ENCODE data around the gene SLC22A23.

SLC22A23 gene

DNA sequence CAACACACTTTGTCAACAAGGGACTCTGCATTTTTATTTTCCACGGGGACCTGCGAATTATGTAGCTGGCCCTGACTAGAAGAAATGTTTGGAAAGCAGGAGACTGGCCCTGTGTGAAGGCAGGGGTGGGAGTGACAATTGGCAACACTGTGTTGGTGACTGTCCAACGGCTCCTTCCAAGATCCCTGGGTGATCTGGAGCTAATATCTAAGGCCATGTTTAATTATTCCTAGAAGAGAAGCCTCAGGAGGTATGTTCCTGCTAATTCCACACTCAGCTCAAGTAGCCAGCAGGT is 13.7 kb downstream of the SLC22A23 start:
- DNase-seq: no peak

DNA sequence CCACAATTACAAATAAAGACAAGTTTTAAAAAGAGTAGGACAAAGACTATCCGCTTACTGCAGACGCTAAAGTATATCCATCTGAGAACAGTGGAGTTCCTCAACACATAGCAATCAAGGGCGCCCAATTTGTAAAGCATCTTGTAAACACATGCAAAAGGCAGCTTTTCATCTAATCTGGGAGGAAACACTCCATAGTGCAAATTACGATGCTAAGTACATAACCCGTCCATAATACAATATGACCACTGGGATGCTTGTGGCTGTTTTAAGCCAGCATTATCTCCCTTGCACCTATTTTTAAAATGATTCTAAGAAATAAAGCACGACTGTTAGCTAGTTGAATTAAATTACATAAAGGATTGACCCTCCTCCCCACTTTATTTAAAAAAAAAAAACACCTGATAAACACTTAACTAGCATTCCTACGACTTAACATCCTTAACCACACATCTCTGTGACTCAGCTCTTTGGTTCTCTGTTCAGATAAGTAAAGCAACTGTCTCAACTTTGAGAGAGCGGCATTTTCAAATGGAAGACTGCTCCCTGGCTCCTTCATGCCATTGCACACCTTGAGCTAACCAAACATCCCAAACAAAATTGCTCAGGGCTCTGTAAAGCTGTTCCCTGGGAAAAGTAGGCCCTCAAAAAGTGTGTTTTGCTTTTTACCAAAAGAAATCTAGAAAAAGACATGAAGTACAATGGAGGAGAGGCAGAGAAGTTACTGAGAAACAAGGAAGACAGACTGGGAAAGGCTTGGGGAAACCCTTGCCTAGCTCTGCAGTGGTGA is 14.2 kb downstream of the SLC22A23 start:
- no peak for DNase-seq

DNA sequence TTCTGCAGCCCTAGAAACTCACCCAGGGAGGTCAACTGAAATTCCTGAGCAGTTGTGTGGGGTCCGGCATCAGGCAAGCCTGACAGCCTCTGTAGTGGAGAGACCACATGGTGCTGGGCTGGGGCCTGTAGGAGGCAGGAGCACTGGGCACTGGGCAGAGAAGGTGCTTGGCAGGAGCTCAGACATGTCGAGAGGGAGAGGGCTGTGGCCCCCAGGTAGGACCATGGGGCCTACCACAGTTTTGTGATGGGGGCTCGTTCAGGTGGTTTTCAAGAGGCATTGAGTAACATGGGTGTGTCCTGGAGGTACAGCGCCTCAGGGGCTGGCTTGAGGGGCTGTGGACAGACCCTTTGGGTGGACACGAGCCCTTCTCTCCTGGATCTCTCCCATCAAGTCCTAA is 15.9 kb downstream of the SLC22A23 start:
- no peak for DNase-seq

DNA sequence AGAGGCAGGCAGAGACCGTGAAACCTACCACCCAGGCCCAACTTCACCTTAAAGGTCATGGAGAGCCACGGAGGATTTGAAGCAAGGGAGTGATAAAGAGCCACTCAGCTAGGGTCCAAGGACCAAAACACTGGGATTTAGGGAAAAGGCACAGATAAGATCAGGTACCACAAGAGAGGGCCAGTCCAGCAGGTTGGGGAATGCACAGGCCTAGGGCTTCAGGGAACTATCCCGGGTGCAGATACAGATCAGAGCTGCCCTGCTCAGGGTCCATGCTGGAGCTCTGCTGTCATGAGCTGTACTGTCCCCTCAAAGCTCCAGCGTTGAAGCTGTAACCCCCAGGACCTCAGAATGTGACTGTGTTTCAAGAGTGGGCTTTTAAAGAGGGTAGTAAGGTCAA is 16.9 kb downstream of the SLC22A23 start:
- no peak for DNase-seq

DNA sequence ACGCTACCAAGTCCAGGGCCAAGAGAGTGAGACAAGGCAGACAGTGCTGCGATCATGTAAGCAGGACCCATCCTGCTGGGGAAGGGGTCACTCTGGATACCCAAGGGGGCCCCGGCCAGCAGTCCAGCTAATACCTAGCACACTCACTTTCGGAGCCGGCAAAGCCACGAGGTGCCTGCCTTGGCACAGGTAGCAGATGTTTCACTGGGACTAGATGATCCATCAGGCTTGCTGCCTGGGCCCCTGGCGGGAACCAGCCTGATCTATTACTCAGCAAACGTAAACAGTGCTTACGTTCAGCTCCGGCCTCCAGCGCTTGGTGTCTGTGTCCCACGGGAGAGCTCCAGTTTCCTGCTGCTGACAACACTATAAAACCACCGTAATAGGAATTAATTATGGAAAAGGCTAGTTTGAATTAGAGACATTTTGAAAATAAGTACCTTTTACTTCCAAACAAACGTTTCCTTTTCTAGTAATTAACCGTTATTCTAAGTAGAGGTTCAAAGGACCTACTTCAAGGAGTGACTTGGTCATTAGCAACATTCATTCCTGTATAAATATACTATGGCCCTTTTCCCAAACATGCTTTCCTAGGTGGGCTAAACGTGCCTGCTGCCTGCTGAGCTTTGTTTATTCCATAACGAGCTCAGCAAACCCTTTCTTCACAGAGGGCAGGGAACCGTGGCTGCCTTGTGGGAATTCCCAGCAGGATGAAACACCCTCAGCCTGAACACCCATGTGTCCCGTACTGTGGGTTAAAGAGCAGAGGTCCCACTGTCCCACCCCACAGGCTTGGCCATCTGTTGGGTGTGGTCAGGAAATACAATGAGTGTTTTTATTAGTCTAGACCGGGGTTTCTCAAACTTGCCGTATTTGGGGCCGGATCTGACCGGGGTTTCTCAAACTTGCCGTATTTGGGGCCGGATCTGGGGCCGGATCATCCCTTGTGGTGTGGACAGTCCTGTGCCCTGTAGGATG is 18.4 kb downstream of the SLC22A23 start:
- DNase-seq: no peak

DNA sequence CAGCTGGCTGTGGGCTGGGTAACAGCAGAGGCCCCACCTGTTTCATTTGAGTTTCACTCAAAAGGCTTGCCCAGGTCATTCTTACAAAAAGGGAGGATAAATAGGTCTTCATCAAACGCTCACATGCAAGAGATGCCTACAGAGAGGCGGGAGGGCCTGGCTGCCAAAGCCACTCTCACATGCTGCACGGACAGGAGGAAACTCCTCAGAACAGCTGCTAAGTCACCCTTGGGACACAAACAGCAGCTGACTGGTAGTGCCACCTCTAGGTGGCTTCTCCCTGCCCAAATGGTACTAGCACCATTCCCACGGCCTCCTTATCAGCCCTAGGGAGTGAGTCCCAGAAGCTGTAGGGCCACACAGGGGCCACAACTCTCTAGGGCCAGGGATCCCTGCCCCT is 23.8 kb downstream of the SLC22A23 start:
- DNase-seq: no peak

DNA sequence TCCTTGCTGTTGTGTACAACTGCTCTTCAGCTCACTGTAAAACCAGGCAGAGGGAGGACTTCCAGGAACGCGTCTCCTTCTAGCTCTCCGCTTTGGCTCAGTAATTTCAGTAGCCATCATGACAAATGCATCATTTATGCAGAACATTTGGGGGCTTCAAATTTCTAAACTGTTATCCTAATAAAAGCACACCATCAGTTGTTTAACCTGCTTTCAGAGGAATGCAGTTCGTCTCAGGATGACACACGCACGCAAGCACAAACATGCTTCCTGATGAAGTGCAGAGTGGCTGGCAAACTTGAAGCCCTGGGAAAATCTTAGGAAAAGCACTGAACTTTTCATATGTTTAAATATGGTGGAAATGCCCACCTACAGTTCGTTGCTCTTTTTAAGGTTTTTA is 24.4 kb downstream of the SLC22A23 start:
- DNase-seq: no peak

DNA sequence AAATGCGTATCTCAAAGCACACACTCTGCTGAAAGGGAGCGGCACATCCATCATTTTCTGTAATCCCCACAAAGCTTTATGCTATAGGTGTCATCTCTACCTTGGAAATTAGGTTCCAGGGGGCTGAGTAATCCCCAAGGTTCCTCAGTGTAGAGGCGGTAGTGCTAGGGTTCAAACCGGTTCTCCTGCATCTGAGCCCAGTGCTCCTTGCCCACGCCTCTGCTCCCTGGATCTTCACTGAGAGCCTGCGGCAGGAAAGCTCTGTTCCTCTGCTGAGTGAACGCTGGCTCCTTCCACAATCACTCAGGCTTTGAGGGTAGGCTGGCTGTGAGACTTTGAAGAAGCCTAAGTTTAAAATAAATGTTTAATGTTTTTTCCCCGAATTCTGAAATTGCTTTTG is 24.9 kb downstream of the SLC22A23 start:
- DNase-seq: no peak

DNA sequence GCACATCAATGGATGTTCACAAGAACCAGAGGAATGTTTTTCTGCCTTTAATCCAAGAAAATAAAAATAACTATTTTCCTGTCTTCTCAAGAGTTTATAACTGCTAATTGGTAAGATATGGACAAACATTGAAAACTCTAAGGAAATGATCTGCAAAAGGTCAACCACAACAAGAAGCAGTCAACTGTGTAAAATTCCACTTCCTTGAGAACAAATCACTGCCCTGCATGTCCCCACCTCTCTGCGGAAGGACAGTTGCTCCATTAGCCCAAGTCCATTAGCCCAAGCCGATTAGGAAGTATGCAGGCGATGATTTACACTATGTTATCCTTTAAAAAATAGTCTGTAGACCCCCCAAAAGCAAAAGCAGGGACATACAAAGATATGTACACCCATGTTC is 27.6 kb downstream of the SLC22A23 start:
- no peak for DNase-seq

DNA sequence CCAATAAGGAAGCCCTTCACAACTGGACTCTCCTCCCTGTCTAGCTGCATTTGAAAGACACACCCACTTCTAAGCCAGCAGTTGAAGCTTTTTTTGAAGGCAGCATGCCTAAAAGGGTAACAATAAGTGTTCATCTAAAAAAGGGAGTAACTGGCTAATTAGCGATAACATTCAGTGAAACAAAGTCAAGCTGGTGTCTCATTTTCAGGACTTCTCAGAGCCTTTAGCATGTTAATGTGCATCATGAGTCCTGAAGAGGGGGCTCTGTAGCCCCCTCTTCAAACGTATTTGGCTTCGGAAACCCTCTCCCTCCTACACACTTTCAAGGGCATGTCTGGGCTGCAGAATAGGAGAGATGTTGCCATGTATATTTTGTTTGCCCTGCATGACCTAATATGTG is 28.1 kb downstream of the SLC22A23 start:
- DNase-seq: no peak

DNA sequence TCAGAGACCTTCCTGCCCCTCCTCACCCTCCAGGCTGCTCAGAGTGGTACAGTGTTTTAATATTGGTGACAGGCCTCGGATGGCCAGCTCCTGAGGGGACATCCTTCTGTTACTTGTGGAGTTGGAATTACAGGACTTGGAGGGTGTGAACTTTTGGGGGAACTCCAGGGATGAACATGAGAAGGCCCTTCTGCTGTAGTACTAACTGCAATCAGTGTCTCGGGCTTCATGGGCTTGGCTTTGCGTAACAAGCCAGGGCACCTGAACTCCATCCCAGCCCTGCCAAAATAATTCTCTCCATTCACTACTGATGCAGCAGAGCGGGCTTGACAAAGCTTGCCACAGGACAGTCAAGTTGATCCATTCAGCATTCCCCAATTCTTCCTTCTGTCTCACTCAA is 28.6 kb downstream of the SLC22A23 start:
- no peak for DNase-seq

DNA sequence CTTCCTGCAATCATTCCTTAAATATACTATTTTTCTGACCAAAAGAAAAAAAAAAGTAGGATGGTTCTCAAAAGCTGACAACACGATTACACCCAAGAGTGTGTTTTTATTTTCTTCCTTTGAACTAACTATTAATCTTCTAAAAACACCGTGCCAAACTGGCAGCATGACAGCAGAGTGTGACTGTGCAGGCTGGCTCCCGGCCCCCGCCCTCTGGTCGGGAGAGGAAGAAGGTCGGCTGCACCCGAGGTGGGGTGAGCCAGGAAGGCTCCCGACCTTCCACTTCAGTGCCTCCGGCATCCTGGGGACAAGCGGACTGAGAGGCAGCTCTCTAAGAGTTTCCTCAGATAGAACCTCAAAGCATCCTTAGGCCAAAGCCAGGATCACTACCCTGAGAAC is 29.2 kb downstream of the SLC22A23 start:
- DNase-seq: no peak

DNA sequence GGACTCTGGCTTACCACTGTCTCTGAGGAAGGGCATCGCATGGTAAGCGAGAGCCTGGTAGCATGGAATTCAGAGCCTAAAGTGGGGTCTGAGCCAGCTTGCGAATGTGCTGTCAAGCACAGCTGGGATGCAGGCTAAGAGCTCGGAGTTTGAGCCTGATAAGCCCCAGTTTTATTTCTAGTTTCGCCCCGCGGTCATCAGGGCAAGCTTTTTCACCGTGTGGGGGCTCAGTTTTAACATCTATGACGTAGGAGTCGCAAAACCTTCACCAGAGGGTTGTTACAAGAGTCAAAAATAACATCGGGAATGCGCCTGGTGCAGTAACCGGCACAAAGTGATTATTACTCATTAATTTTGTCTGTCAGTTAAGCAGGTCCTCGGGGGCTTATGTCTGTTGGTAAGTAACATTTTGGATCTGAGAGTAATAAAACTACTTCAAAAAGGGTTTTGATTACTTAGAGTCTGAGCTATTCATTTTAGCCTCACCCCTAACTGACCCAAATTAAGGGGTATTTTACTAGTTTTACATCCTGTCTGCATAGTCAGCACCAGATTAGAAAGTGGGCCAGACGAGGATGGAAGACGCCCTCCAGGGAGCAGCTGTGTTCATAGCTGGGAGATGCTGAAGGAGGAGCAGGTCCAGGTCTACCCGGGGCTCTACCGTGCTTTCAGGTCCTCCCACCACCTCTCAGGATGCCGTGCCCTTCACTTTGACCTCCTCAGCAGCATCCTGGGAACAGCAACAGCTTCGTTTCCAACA is 29.7 kb downstream of the SLC22A23 start:
- no peak for DNase-seq

DNA sequence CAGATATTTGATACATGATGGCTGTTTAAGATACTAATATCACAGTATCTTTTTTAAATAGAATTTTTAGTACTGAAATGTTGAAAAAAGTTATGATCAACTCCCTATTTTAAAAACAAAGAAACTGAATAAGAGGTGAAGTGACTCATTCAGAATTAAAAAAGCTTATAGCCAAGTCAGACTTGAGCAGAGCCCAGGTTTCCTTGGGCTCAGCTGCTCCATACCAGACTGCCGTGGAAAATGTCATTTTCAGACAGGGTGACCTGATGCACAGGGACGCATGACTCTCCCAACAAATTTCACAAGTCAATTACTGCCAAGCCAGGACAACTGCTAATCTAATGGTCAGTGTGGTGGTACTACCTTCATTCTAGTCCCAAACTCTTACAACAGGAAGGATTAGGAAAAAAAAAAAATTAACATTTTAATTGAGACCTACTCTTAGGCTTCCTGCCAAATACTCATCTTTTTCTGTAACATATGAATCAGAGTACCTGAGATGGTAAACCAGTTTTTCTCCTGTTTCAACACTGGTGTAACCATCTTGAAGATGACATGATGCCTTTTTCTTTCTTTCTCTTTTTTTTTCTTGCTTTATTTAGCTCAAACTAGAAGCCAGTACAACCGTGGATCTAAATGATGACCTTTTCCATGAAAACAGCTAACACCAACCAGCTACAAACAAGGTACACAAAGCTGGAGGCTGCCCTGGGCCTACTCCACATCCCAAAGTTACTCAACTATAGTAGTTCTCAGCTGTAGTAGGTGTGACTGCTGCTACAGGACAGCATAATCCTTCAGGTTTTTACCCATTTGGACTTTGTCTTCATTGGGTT is 30.5 kb downstream of the SLC22A23 start:
- DNase-seq: no peak

DNA sequence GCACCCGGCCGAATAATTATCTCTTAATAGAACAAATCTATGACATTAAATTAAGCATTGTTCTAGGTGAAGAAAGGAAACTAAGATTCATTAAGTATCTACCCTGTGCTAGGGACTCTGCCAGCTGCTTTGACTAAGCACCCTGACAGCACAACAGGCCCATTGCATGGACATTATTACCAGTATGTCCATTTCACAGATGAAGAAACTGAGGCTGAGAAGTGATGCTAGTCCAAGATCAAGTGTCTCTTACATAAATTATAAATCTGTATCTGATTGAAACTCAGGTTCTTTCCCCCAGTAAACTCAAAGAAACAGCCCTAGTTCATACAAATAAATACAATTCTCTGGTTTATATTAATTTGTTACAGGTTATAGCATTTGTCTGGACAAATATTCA is 31.3 kb downstream of the SLC22A23 start:
- DNase-seq: no peak

DNA sequence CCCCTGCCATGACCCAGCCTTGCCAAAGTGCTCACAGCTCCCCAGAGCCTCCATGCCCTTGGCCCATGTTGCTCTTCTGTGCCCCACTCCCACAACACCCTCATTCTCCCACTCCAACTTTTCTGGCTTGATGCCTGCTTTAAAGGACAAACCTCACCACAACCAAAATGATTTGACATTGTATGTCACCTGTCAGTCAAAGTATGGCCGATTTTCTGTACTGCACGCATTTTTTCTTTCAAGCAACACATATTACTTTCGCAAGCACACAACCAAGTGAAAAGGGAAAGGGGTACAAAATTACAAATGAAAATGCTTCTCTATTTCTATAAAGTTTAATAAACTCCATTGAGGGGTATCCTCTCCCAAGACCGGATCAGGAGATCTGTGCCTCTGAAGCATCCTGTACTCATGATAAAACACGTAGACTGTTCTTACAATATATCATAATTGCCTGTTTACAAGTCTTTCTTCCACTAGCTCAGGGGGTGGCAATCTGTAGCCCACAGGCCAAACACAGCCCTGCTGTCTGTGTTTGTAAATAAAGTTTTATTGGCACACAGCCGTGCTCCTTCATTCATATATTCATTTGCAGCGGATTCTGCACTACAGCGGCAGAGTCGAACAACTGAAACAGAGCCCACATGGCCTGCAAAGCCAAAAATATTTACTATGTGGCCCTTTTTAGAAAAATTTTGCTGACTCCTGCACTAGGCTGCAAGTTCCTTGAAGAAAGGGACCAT is 32.5 kb downstream of the SLC22A23 start:
- no peak for DNase-seq

DNA sequence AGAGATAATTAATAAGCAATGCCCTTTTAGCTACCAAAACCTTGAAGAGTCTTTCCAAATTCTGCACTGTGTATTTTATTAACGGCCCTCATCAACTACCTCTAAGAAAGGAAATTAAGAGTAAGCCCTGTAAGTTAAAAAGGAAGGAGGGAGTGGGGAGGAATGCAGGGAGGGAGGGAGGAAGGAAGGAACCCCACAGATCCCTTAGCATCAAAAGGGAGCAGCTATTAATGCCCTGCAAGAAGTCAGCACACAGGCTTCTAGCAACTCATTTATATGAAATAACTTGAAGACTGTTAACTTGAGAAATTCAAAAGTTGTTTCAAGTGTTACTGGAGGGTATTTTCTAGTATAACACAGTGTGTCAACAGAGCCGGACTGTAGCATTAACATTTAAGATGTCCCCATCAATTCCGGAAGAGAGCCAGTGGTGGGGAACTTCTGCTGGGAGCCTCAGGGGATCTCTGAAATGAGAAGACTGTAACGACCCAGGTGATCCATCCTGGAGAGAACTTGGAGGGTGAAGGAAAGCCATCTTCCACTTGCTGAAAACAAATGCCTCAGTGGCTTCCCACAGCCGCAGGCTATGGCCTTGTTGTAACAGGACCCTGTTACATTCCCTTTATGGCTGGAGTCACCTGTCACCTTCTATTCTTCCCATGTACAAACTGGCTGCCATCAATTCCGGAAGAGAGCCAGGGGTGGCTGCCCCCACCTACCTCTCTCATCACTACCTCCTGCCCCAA is 33.2 kb downstream of the SLC22A23 start:
- no peak for DNase-seq

DNA sequence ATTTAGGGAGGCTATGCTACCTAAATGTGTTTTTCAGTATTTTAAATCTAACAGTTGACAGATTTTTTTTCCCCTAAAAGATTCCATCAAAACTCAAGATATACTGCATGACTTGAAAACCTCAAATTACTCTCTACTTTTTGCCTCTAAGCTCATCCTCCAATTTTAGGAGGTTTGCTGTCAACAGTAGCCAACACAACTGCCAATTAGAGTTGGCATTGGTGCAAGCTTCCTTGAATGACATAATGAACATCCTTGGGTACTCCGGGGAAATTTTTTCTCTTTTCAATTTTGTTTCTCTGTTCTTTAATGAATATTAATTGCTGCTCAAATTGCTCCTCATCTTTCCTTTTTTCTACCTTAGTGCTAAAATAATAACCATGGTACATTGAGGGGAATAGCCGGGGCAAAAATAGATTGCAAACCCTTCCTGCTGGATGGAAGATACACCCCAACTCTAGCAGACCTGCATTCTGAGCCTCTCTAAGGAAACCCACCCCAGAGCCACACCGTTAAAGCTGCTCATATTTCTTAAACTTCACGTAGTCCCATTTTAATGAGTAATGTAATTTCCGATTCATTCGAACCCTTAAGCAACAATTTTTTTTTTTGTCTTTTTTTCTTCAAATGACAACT is 34.3 kb downstream of the SLC22A23 start:
- DNase-seq: no peak

DNA sequence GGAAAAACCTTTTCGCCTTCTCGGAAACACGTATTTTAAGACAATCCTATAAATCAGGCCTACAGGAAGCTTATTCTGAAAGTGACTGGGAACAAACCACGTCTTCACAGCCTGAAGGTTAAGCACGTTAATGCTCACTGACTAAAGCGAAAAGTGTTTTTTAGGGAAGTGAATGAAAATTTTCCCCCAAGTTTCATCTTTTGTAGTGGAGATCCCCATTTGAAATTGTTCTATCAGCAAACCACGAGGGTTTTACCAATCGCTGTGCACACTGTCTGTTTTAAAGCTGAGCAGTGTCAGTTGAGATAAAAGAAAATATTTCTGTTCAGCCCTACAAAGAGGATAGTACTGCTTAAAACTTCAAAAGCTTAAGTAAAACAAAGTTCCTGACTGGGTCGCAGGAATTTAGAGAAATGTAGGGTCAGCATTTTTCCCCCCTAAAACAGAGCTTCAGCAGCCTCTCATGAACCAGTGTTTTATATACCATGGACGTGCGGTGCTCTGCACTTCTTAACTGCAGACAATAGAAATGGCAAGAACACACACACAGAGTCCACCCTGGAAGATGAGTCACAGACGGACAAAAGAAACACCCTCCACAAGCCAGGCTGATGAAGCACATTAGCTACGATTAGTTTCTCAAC is 34.9 kb downstream of the SLC22A23 start:
- no peak for DNase-seq

DNA sequence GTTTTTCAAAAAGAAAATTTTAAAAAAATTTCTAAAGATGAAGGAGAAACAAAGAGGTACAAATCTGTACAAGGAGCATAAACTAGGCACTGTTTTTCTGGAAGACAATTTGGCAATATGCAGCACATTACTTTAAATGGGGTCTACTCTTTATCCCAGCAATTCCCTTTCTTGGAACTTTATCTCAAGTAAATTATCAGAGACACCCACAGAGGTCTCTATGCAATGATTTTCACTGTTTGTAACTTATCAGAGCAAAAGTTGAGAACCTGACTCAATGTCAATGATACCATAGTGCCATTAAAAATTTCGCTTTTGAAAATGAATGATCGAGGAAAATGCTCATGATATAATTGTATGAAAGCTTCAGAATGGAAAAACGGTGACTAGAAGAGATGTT is 35.7 kb downstream of the SLC22A23 start:
- DNase-seq: no peak
